GM12873 (cell line): ENCODE measurements around the gene PBX1.

Source experiments
- CTCF ChIP-seq: IDR thresholded peaks from 2 replicates; pipeline ENCODE4 v1.5.1; 2012; ENCODE audit warnings: low read depth, mild to moderate bottlenecking, moderate library complexity, low read length, control low read depth; ENCODE audit not compliant: insufficient read depth; ENCODE audit errors: missing control alignments

Gene PBX1

DNA sequence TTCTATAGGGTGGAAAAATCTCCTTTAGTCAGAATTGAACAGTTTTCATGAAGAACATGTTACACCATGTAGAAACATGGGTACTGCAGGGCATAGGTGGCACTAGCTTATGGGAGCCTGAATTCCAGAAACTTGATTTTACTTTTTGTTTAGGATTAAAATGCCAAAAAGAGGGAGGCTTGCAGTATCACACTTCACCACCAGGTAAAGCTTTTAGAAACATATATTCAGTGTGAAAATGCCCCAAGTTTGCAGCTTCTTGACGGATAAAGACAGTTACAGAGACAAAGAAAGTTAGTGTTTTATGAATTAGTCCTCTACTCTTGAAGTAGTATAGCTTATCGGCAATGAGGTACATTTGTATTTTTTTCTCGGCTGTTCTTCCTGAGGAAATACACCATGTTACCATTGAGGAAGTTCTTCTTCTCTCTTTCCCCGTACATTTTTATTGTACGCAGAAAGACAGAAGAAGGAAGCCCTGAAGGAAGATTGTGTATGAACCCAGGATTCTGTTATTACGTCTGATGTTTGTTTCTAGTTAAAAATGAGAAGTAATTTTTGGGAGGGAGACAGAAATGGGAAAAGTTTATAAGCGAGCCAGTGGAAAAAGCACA lies 66.1 kb downstream of the PBX1 start:
- TF ChIP-seq CTCF: peak; percentile 25

GRCh38 chr1:164628772-164629171 lies 69.8 kb downstream of the PBX1 start:
- no peak for TF ChIP-seq CTCF

GRCh38 chr1:164629971-164630370 lies 71.0 kb downstream of the PBX1 start:
- TF ChIP-seq CTCF: no peak

DNA sequence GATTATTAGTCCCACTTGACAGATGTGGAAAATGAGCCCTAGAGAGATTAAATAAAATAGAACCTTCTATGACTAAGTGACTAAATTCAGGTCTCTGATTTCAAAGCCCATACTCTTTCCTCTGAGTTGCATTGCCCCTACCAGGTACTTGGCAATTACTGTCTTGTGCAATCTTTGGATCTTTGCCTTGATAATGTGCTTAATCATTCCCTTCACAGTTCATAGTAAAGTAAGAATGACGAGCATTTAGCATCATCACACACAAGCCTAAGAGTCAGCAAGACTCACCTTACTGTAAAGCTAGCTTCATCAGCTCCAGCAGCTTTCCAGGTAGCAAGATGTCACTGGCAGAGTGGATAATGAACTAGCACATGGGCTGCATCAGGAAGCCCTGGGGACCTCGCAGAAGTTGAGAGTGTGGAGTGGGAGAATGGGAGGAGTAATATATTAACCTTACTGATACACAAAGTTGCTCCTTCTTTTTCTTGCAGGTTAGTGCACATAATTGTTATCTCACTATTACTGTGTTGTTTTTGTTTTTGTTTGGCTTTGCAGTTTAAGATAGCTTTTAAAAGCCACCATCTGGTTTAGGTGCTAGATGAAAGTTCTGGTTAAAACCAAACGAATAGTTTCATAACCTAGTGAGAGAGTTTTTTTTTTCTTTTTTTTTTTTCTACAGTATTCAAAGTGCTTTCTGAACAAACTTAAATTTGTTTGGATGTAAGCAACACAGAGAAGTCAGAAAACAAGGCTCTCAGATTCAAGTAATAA lies 71.8 kb downstream of the PBX1 start:
- no peak for TF ChIP-seq CTCF

DNA sequence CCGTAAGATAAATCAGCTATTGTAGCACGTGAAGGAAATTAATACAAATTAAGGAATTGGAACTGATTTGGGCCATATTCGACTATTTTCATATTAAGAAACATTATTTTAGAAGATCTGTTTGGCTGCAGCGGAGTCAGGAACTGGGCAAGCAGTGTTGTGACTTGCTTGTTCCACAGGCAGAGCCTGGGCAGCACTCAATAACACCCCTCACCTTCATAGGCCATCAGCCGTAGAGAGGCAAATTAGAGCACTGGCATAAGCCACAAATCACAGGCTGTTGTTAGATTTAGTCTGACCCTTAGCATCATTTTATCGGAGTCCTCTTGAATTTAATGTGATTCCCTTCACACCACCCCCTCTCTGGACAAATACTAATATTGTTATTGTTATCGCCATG lies 72.8 kb downstream of the PBX1 start:
- no peak for TF ChIP-seq CTCF

GRCh38 chr1:164633997-164634396 lies 75.0 kb downstream of the PBX1 start:
- TF ChIP-seq CTCF: no peak

GRCh38 chr1:164635059-164635802 lies 76.2 kb downstream of the PBX1 start:
- TF ChIP-seq CTCF: no peak
